WTC11 (cell line): ENCODE measurements around the gene ISCA2. TPM values are rescaled to one million over a fixed set of nuclear protein-coding genes. Genes with fewer than 3 reads are reported as not detected.

ENCODE experiments used
- ATAC-seq: fragments of 200-7000 bp; cut with Tn5 transposase; 2 replicates; pipeline ENCODE4 v1.10.0; 2021; ENCODE audit warnings: mild to moderate bottlenecking, moderate library complexity
- CTCF ChIA-PET: fragments of 300-600 bp; sonication (Branson Sonifier 250); formaldehyde crosslinking; loops from one replicate; lab custom pipeline; 2021; ENCODE audit warnings: antibody characterized with exemption; lab: Charles Lee
- POLR2A ChIA-PET: fragments of 350-600 bp; sonication (Branson Sonifier 250); formaldehyde crosslinking; loops from one replicate; lab custom pipeline; 2021; ENCODE audit warnings: antibody characterized with exemption; lab: Charles Lee
- DNase-seq: peaks from one replicate; pipeline ENCODE4 v3.0.0; 2021; ENCODE audit warnings: low spot score
- H3K27ac Mint-ChIP-seq: 2 replicates; pipeline ENCODE4 v1.8.0; 2021; ENCODE audit warnings: mixed read lengths
- H3K27me3 Mint-ChIP-seq: 2 replicates; pipeline ENCODE4 v1.8.0; 2021; ENCODE audit warnings: low read depth, mild to moderate bottlenecking, moderate library complexity, mixed read lengths
- H3K36me3 Mint-ChIP-seq: 2 replicates; pipeline ENCODE4 v1.8.0; 2021; ENCODE audit warnings: mixed read lengths
- H3K4me1 Mint-ChIP-seq: 2 replicates; pipeline ENCODE4 v1.8.0; 2022; ENCODE audit warnings: mixed read lengths
- H3K4me3 Mint-ChIP-seq: 2 replicates; pipeline ENCODE4 v1.8.0; 2021; ENCODE audit warnings: mild to moderate bottlenecking, moderate library complexity, mixed read lengths
- H3K9me3 Mint-ChIP-seq: 2 replicates; pipeline ENCODE4 v1.8.0; 2021; ENCODE audit warnings: mixed read lengths
- CBFB ChIP-seq: sonication (generic); formaldehyde crosslinking; IDR thresholded peaks from 2 replicates; pipeline ENCODE4 v1.8.1; 2022; ENCODE audit warnings: mild to moderate bottlenecking, low read depth, missing genetic modification reagents
- ETV6 ChIP-seq: sonication (generic); formaldehyde crosslinking; IDR thresholded peaks from 2 replicates; pipeline ENCODE4 v1.8.1; 2022; ENCODE audit warnings: mild to moderate bottlenecking, missing genetic modification reagents
- GRHL2 ChIP-seq: fragments of 250-450 bp; sonication (Bioruptor Pico); IDR thresholded peaks from 2 replicates; pipeline ENCODE4 v1.8.0; 2022; ENCODE audit warnings: mild to moderate bottlenecking, moderate library complexity; ENCODE audit not compliant: insufficient replicate concordance, severe bottlenecking
- HMGA2 ChIP-seq: fragments of 250-450 bp; sonication (Bioruptor Pico); IDR thresholded peaks from 2 replicates; pipeline ENCODE4 v1.4.0; 2021; ENCODE audit warnings: mild to moderate bottlenecking, moderate library complexity
- NR2C2 ChIP-seq: sonication (generic); formaldehyde crosslinking; IDR thresholded peaks from 2 replicates; pipeline ENCODE4 v1.8.0; 2022; ENCODE audit warnings: mild to moderate bottlenecking, missing genetic modification reagents
- RORB ChIP-seq: fragments of 250-450 bp; sonication (Bioruptor Pico); IDR thresholded peaks from 2 replicates; pipeline ENCODE4 v1.9.0; 2021; ENCODE audit warnings: mild to moderate bottlenecking
- ZNF138 ChIP-seq: sonication (generic); formaldehyde crosslinking; conservative IDR thresholded peaks from 2 replicates; pipeline ENCODE4 v1.8.1; 2022; ENCODE audit warnings: mild to moderate bottlenecking, moderate library complexity, missing genetic modification reagents
- ZNF263 ChIP-seq: sonication (generic); formaldehyde crosslinking; IDR thresholded peaks from 2 replicates; pipeline ENCODE4 v1.8.1; 2022; ENCODE audit warnings: low read depth, mild to moderate bottlenecking, moderate library complexity, missing genetic modification reagents
- ZNF423 ChIP-seq: fragments of 250-450 bp; sonication (Bioruptor Pico); IDR thresholded peaks from 2 replicates; pipeline ENCODE4 v2.1.2; 2022; ENCODE audit warnings: mild to moderate bottlenecking, moderate library complexity
- total RNA-seq: library from RNA; stranded (reverse); gene quantifications from 3 replicates; pipeline ENCODE4 v1.2.3, GENCODE V29; 2021
- TF ChIP-seq, protein P1 (sequence below): sonication (generic); formaldehyde crosslinking; IDR thresholded peaks from 2 replicates; pipeline ENCODE4 v1.8.1; 2023; ENCODE audit warnings: mild to moderate bottlenecking, missing genetic modification reagents, borderline replicate concordance
- TF ChIP-seq, protein P2 (sequence below): sonication (generic); formaldehyde crosslinking; IDR thresholded peaks from 2 replicates; pipeline ENCODE4 v1.8.0; 2022; ENCODE audit warnings: mild to moderate bottlenecking, missing genetic modification reagents
- TF ChIP-seq, protein P3 (sequence below): sonication (generic); formaldehyde crosslinking; IDR thresholded peaks from 2 replicates; pipeline ENCODE4 v1.8.1; 2023; ENCODE audit warnings: mild to moderate bottlenecking, missing genetic modification reagents, moderate library complexity
- TF ChIP-seq, protein P4 (sequence below): sonication (generic); formaldehyde crosslinking; IDR thresholded peaks from 2 replicates; pipeline ENCODE4 v1.8.0; 2022; ENCODE audit warnings: missing genetic modification reagents

The ISCA2 gene
- total RNA-seq, 1 experiment from 2014 or later: 50.1 TPM

DNA sequence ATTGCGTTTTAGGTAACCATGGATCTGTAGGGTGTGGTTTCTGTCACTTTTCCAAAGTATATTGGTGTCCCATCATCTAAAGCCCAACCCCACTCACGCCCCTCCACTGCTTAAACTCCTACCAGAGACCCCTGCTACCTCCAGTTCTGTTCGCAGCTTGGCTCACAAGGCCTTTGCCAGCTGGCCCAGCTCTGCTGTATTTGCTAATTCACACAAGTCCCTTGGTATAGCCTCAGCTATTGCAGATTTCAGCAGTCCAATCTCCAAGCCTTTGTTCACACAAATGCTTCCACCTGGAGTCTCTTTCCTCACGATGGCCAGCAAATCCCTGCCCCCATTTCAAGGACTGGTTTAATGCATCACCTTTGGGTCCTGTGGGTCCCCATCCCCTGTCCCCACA, 24.2 kb downstream of the ISCA2 start (continued):
- TF ChIP-seq, protein P1, sequence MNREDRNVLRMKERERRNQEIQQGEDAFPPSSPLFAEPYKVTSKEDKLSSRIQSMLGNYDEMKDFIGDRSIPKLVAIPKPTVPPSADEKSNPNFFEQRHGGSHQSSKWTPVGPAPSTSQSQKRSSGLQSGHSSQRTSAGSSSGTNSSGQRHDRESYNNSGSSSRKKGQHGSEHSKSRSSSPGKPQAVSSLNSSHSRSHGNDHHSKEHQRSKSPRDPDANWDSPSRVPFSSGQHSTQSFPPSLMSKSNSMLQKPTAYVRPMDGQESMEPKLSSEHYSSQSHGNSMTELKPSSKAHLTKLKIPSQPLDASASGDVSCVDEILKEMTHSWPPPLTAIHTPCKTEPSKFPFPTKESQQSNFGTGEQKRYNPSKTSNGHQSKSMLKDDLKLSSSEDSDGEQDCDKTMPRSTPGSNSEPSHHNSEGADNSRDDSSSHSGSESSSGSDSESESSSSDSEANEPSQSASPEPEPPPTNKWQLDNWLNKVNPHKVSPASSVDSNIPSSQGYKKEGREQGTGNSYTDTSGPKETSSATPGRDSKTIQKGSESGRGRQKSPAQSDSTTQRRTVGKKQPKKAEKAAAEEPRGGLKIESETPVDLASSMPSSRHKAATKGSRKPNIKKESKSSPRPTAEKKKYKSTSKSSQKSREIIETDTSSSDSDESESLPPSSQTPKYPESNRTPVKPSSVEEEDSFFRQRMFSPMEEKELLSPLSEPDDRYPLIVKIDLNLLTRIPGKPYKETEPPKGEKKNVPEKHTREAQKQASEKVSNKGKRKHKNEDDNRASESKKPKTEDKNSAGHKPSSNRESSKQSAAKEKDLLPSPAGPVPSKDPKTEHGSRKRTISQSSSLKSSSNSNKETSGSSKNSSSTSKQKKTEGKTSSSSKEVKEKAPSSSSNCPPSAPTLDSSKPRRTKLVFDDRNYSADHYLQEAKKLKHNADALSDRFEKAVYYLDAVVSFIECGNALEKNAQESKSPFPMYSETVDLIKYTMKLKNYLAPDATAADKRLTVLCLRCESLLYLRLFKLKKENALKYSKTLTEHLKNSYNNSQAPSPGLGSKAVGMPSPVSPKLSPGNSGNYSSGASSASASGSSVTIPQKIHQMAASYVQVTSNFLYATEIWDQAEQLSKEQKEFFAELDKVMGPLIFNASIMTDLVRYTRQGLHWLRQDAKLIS (CRISPR knock-in tag): no peak
- TF ChIP-seq CBFB (no peak), ZNF263 (CRISPR knock-in tag) (no peak), HMGA2 (no peak), ZNF423 (CRISPR knock-in tag) (no peak), GRHL2 (no peak), NR2C2 (CRISPR knock-in tag) (no peak)

DNA sequence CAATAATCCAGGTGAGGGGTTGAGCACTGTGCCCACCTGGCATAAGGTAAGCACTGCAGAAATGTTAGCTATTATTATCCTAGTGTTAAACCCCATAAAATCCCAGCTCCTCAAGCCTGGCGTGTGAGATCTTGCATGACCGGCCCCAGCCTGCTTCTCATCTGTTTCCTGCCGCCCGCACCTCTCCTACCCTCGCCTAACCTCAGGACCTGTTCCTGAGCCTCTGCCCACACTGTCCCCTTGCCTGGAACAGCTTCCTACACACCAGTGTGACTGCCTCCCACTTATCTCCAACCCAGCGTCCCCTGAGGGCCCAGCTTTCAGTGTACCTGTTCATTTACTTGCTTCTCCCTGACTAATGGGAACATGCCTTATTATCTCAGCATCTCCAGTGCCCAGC, 24.7 kb downstream of the ISCA2 start:
- H3K27me3 Mint-ChIP-seq: no peaks in the 10 kb centered on the region; the same call in 1 of the 2 replicates

DNA sequence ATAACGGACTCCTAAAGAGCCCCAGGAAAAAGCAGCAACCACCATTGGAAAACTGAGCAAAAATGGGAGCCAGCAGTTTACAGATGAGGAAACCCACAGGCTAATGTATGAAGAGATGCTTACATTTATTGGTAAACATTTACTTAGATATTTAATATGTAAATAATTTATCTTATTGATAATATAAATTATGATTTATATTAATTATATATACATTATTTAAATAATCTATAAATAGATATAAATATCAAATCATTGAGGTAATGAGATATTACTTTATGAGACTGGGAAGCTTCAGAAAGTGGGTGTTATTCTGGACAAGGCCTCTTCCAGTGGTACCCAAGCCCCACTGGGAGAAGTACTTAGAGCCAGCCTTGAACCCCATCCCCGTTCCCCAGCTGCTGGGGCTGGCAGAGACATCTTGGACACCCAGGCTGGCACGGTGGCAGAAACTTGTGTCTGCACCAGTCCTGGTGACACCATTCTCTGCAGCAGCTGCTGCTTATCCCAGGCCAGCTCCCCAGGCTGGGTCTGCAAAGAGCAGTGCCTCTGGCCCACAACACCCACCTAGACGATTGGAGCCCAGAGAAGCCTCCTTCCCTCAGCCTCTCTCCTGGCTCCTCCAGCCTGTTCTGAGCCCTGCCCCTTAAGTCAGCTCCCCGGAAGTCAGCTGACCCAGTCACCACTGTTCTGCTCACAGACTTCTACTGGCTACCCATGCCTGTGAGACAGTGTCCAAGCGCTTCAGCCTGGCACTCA, 25.9 kb downstream of the ISCA2 start:
- TF ChIP-seq, protein P2, sequence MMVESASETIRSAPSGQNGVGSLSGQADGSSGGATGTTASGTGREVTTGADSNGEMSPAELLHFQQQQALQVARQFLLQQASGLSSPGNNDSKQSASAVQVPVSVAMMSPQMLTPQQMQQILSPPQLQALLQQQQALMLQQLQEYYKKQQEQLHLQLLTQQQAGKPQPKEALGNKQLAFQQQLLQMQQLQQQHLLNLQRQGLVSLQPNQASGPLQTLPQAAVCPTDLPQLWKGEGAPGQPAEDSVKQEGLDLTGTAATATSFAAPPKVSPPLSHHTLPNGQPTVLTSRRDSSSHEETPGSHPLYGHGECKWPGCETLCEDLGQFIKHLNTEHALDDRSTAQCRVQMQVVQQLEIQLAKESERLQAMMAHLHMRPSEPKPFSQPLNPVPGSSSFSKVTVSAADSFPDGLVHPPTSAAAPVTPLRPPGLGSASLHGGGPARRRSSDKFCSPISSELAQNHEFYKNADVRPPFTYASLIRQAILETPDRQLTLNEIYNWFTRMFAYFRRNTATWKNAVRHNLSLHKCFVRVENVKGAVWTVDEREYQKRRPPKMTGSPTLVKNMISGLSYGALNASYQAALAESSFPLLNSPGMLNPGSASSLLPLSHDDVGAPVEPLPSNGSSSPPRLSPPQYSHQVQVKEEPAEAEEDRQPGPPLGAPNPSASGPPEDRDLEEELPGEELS: no peak
- peak; percentile 92 for TF ChIP-seq HMGA2
- TF ChIP-seq, all 79 proteins: peak for 1
- Mint-ChIP-seq H3K36me3 (no peaks in the 10 kb centered on the region), H3K9me3 (no peaks in the 10 kb centered on the region), H3K4me1 (peaks cover 14% of the 10 kb centered on the region), H3K27me3 (no peaks in the 10 kb centered on the region; the same call in 1 of the 2 replicates), H3K27ac (no peak overlapping the region), H3K4me3 (no peak overlapping the region)
- POLR2A ChIA-PET: no interaction called here
- no peak for ATAC-seq
- no peak for DNase-seq
- CTCF ChIA-PET: interaction anchor here (1.0 to 1.8 kb wide), 9 partner anchors 11 to 93 kb away, joined by 3 to 15 read pairs (median 3); partner anchors contain the start of genes ISCA2, LTBP2 and NPC2

More for the DNA sequence above, 24.7 kb downstream of the ISCA2 start:
- ChIA-PET POLR2A (no interaction called here), CTCF (interaction anchor here (0.9 to 1.1 kb wide), 4 partner anchors 10 to 94 kb away, joined by 3 to 4 read pairs (median 3); partner anchors contain the start of gene LTBP2)
- ATAC-seq (no peak), DNase-seq (no peak)
- peaks cover 20% of the 10 kb centered on the region for H3K4me1 Mint-ChIP-seq
- TF ChIP-seq RORB (CRISPR knock-in tag) (no peak), ETV6 (CRISPR knock-in tag) (no peak), CBFB (no peak), ZNF138 (CRISPR knock-in tag) (no peak)
- TF ChIP-seq, protein P3, sequence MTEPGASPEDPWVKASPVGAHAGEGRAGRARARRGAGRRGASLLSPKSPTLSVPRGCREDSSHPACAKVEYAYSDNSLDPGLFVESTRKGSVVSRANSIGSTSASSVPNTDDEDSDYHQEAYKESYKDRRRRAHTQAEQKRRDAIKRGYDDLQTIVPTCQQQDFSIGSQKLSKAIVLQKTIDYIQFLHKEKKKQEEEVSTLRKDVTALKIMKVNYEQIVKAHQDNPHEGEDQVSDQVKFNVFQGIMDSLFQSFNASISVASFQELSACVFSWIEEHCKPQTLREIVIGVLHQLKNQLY: no peak
- TF ChIP-seq, protein P4, sequence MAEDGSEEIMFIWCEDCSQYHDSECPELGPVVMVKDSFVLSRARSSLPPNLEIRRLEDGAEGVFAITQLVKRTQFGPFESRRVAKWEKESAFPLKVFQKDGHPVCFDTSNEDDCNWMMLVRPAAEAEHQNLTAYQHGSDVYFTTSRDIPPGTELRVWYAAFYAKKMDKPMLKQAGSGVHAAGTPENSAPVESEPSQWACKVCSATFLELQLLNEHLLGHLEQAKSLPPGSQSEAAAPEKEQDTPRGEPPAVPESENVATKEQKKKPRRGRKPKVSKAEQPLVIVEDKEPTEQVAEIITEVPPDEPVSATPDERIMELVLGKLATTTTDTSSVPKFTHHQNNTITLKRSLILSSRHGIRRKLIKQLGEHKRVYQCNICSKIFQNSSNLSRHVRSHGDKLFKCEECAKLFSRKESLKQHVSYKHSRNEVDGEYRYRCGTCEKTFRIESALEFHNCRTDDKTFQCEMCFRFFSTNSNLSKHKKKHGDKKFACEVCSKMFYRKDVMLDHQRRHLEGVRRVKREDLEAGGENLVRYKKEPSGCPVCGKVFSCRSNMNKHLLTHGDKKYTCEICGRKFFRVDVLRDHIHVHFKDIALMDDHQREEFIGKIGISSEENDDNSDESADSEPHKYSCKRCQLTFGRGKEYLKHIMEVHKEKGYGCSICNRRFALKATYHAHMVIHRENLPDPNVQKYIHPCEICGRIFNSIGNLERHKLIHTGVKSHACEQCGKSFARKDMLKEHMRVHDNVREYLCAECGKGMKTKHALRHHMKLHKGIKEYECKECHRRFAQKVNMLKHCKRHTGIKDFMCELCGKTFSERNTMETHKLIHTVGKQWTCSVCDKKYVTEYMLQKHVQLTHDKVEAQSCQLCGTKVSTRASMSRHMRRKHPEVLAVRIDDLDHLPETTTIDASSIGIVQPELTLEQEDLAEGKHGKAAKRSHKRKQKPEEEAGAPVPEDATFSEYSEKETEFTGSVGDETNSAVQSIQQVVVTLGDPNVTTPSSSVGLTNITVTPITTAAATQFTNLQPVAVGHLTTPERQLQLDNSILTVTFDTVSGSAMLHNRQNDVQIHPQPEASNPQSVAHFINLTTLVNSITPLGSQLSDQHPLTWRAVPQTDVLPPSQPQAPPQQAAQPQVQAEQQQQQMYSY (CRISPR knock-in tag): no peak
- H3K4me3 Mint-ChIP-seq: no peak overlapping the region
- H3K36me3 Mint-ChIP-seq: no peaks in the 10 kb centered on the region
- H3K27ac Mint-ChIP-seq: no peak overlapping the region
- H3K9me3 Mint-ChIP-seq: no peaks in the 10 kb centered on the region
